DND-41 (cell line): Measurements from ENCODE around the gene SF3B3.

Experiments
- ATAC-seq: fragments of 200-7000 bp; cut with Tn5 transposase; 3 replicates; pipeline ENCODE4 v1.9.1; 2021; ENCODE audit warnings: low read depth; ENCODE audit not compliant: insufficient read depth
- DNase-seq: peaks from one replicate; pipeline ENCODE4 v3.0.0-alpha.2; 2020
- H2AFZ ChIP-seq: 2 replicates; pipeline ENCODE4 v1.6.0; 2012; ENCODE audit warnings: low read depth, low read length
- H3K27ac ChIP-seq: 2 replicates; pipeline ENCODE4 v1.5.1; 2012; ENCODE audit warnings: low read length, inconsistent platforms
- H3K27me3 ChIP-seq: fragments of 200-600 bp; sonication (generic); 2 replicates; pipeline ENCODE4 v1.6.0; 2012; ENCODE audit warnings: low read length, mild to moderate bottlenecking, inconsistent platforms; ENCODE audit not compliant: insufficient read depth, poor library complexity
- H3K36me3 ChIP-seq: 2 replicates; pipeline ENCODE4 v1.5.1; 2012; ENCODE audit warnings: low read length, inconsistent platforms; ENCODE audit not compliant: insufficient read depth
- H3K4me1 ChIP-seq: 2 replicates; pipeline ENCODE4 v1.5.1; 2012; ENCODE audit warnings: mild to moderate bottlenecking, low read length; ENCODE audit not compliant: insufficient read depth
- H3K4me2 ChIP-seq: 2 replicates; pipeline ENCODE4 v1.6.0; 2012; ENCODE audit warnings: mild to moderate bottlenecking, moderate library complexity, low read length, inconsistent platforms; ENCODE audit not compliant: insufficient read depth
- H3K4me3 ChIP-seq, 2 experiments: fragments of 200-600 bp in 1 of 2; shearing (Covaris generic) in 1 of 2; 2 replicates each; pipeline ENCODE4 v1.5.1; 2012 to 2016; ENCODE audit warnings: inconsistent platforms in 2 of 2, low read length in 2 of 2, mild to moderate bottlenecking in 2 of 2, low read depth in 1 of 2, moderate library complexity in 1 of 2
- H3K79me2 ChIP-seq: 2 replicates; pipeline ENCODE4 v1.6.0; 2012; ENCODE audit warnings: low read length, inconsistent platforms; ENCODE audit not compliant: insufficient read depth
- H3K9ac ChIP-seq: 2 replicates; pipeline ENCODE4 v1.6.0; 2012; ENCODE audit warnings: low read depth, mild to moderate bottlenecking, inconsistent platforms, low read length, moderate library complexity
- H3K9me3 ChIP-seq: 2 replicates; pipeline ENCODE4 v1.5.1; 2012; ENCODE audit warnings: low read length, moderate library complexity, mild to moderate bottlenecking, inconsistent platforms; ENCODE audit not compliant: insufficient read depth, severe bottlenecking
- H4K20me1 ChIP-seq: 2 replicates; pipeline ENCODE4 v1.6.0; 2012; ENCODE audit warnings: low read length; ENCODE audit not compliant: insufficient read depth
- EZH2 ChIP-seq: IDR thresholded peaks from 3 replicates; pipeline ENCODE4 v1.6.1; 2012; ENCODE audit warnings: borderline replicate concordance, low read depth, mild to moderate bottlenecking, moderate library complexity, low read length, inconsistent platforms; ENCODE audit not compliant: severe bottlenecking
- TF ChIP-seq, protein P1 (sequence below): IDR thresholded peaks from 2 replicates; pipeline ENCODE4 v1.5.1; 2012; ENCODE audit warnings: borderline replicate concordance, low read length, moderate library complexity, mild to moderate bottlenecking; ENCODE audit not compliant: poor library complexity, severe bottlenecking; ENCODE audit errors: extremely low read depth

Gene SF3B3

DNA sequence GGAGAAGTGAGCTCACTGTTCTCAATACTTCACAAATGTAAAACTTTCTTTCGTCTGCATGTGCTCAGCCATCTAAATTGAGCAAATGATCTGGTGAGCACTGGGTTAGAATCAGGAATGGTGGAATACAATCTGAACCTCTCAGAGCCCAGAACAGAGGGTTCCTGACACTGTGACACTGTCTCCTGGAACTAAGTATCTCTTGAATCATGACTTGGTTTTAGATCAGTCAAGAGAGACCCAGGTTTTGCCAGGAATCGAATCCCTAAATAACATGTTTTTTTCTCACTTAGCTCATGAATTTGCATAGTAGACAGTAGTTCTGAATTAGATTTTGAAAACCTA is 49.3 kb downstream of the SF3B3 start:
- no peak for TF ChIP-seq EZH2
- TF ChIP-seq, protein P1, sequence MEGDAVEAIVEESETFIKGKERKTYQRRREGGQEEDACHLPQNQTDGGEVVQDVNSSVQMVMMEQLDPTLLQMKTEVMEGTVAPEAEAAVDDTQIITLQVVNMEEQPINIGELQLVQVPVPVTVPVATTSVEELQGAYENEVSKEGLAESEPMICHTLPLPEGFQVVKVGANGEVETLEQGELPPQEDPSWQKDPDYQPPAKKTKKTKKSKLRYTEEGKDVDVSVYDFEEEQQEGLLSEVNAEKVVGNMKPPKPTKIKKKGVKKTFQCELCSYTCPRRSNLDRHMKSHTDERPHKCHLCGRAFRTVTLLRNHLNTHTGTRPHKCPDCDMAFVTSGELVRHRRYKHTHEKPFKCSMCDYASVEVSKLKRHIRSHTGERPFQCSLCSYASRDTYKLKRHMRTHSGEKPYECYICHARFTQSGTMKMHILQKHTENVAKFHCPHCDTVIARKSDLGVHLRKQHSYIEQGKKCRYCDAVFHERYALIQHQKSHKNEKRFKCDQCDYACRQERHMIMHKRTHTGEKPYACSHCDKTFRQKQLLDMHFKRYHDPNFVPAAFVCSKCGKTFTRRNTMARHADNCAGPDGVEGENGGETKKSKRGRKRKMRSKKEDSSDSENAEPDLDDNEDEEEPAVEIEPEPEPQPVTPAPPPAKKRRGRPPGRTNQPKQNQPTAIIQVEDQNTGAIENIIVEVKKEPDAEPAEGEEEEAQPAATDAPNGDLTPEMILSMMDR = no peak
- no peak for DNase-seq
- Histone ChIP-seq H2AFZ (no peak overlapping the region), H3K9ac (no peak overlapping the region), H3K9me3 (no peaks in the 10 kb centered on the region), H3K36me3 (peaks cover 68% of the 10 kb centered on the region), H4K20me1 (peaks cover 63% of the 10 kb centered on the region), H3K4me3 (no peak overlapping the region), H3K4me1 (no peaks in the 10 kb centered on the region), H3K79me2 (peaks cover 3% of the 10 kb centered on the region; the same call in 1 of the 2 replicates), H3K27ac (no peak overlapping the region), H3K27me3 (no peaks in the 10 kb centered on the region), H3K4me2 (no peak overlapping the region)
- ATAC-seq = no peak

DNA sequence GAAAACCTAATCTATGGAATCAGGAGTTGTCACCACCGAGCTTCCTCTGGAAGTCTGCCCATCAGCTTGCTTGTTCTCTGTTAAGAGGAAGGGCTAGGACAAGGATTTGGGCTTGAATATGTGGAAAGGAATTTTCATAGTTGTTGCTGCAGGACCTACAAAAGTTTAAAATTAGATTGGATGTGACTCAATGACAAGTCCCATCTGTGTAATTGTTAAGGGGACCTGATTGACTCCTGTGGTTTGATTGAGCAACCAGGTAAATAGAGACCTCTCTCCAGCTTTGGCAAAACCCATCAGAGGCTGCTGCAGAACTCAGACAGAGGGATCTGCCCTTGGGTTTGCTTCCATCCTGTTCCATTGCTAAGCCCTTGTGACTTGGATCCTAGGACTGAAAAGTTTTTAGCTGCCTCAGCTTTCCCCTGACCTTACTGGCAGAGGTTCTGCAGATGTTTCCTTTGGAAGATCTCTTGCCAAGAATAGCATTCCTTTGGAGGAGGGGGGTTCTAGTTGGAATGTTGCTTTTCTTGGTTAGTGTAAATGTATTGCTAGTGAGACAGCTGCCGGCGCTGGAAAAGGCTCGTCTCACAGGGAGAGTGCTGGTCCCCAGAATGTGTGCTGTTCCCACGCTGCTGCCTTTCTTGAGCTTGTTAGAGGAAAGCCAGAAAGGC is 50.0 kb downstream of the SF3B3 start:
- TF ChIP-seq, protein P1 = no peak
- no peak for TF ChIP-seq EZH2
- H3K4me3 ChIP-seq = no peak overlapping the region
- no peaks in the 10 kb centered on the region for H3K9me3 ChIP-seq
- no peak overlapping the region for H3K27ac ChIP-seq
- no peak overlapping the region for H3K4me2 ChIP-seq
- H3K79me2 ChIP-seq = peaks cover 3% of the 10 kb centered on the region; the same call in 1 of the 2 replicates
- H3K27me3 ChIP-seq = no peaks in the 10 kb centered on the region
- no peak for ATAC-seq
- no peak for DNase-seq
- no peaks in the 10 kb centered on the region for H3K4me1 ChIP-seq
- H2AFZ ChIP-seq = no peak overlapping the region
- H4K20me1 ChIP-seq = peaks cover 58% of the 10 kb centered on the region
- H3K36me3 ChIP-seq = peaks cover 61% of the 10 kb centered on the region
- no peak overlapping the region for H3K9ac ChIP-seq

DNA sequence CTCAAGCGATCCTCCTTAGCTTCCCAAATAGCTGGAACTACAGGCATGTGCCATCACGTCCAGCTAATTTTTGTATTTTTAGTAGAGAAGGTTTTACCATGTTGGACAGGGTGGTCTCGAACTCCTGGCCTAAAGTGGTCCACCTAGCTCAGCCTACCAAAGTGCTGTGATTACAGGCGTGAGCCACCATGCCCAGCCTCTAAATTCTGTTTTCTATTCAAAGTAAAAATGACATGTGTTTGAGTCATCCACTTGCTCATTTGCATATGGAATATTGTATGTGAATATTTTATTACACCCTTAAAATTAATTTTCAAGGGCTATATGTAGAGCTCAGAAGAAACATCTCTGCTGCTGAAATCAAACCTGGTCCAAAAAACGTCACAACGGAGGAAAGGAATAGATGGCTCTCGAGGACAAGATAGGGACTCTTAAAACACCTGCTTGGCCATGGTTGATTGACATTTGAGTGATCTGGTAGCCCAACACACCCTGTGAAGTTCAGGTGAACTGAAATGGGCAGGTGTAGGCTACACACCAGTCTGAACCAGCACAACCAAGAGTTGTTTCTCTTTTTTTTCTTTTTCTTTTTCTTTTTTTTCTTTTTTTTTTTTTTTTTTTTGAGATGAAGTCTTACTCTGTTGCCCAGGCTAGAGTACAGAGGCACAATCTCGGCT is 51.1 kb downstream of the SF3B3 start:
- Histone ChIP-seq H4K20me1 (peaks cover 52% of the 10 kb centered on the region), H3K9ac (no peak overlapping the region), H3K9me3 (no peaks in the 10 kb centered on the region), H3K4me1 (no peaks in the 10 kb centered on the region), H2AFZ (no peak overlapping the region), H3K79me2 (peaks cover 3% of the 10 kb centered on the region; the same call in 1 of the 2 replicates), H3K27me3 (no peaks in the 10 kb centered on the region), H3K4me2 (no peak overlapping the region), H3K4me3 (no peak overlapping the region), H3K36me3 (peaks cover 50% of the 10 kb centered on the region), H3K27ac (no peak overlapping the region)
- ATAC-seq (no peak), DNase-seq (no peak)
- TF ChIP-seq, protein P1 = no peak
